OCI-LY7 (cell line): Measurements from ENCODE around the gene ZMYND19.

ENCODE experiments used
- EZH2phosphoT487 ChIP-seq: fragments of 200-600 bp; sonication (generic); IDR thresholded peaks from 2 replicates; pipeline ENCODE4 v1.6.1; 2018; ENCODE audit warnings: low read depth, borderline replicate concordance, mild to moderate bottlenecking, mixed run types, antibody characterized with exemption, low read length, moderate library complexity, mixed read lengths
- TF ChIP-seq, protein P1 (sequence below): fragments of 200-600 bp; sonication (generic); conservative IDR thresholded peaks from 2 replicates; pipeline ENCODE4 v1.5.1; 2014; ENCODE audit warnings: mild to moderate bottlenecking, antibody characterized with exemption, low read length, moderate library complexity, mixed read lengths

DNA sequence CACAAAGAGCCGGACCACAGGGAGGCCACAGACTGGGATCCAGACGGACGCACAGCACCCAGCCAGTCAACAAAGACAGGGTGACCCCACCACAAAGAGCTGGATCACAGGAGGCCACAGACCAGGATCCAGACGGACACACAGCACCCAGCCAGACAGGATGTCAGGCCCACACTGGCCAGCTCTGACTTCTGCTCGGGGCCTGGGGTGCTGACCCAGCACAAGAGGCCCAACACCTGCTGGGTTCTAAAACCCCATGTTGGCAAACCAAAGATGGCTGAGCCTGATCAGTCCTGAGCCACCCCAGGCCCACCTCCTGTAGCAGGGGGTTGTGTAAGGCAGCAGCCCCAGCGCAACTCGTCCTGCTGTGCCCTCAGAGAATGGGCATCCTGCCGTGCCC, 6.4 kb downstream of the ZMYND19 start:
- TF ChIP-seq, protein P1, sequence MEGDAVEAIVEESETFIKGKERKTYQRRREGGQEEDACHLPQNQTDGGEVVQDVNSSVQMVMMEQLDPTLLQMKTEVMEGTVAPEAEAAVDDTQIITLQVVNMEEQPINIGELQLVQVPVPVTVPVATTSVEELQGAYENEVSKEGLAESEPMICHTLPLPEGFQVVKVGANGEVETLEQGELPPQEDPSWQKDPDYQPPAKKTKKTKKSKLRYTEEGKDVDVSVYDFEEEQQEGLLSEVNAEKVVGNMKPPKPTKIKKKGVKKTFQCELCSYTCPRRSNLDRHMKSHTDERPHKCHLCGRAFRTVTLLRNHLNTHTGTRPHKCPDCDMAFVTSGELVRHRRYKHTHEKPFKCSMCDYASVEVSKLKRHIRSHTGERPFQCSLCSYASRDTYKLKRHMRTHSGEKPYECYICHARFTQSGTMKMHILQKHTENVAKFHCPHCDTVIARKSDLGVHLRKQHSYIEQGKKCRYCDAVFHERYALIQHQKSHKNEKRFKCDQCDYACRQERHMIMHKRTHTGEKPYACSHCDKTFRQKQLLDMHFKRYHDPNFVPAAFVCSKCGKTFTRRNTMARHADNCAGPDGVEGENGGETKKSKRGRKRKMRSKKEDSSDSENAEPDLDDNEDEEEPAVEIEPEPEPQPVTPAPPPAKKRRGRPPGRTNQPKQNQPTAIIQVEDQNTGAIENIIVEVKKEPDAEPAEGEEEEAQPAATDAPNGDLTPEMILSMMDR: no peak
- TF ChIP-seq EZH2phosphoT487: no peak
